Measurements from ENCODE around the gene SLC39A8.

- TF ChIP-seq POLR2A (IDR thresholded peaks at IDR 0.05) (no peak), EP300 (IDR thresholded peaks at IDR 0.05) (no peak), POLR2AphosphoS5 (IDR thresholded peaks at IDR 0.05) (no peak)
- TF ChIP-seq, protein P1, sequence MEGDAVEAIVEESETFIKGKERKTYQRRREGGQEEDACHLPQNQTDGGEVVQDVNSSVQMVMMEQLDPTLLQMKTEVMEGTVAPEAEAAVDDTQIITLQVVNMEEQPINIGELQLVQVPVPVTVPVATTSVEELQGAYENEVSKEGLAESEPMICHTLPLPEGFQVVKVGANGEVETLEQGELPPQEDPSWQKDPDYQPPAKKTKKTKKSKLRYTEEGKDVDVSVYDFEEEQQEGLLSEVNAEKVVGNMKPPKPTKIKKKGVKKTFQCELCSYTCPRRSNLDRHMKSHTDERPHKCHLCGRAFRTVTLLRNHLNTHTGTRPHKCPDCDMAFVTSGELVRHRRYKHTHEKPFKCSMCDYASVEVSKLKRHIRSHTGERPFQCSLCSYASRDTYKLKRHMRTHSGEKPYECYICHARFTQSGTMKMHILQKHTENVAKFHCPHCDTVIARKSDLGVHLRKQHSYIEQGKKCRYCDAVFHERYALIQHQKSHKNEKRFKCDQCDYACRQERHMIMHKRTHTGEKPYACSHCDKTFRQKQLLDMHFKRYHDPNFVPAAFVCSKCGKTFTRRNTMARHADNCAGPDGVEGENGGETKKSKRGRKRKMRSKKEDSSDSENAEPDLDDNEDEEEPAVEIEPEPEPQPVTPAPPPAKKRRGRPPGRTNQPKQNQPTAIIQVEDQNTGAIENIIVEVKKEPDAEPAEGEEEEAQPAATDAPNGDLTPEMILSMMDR (IDR thresholded peaks at IDR 0.05): peak; percentile 25 to 27
Observed at GRCh38 chr4:102263024-102263787, 82.1 kb downstream of the SLC39A8 start.

All from suprapubic skin (tissue), 4 donors.